ENCODE measurements around the gene CHD6.

Gene CHD6

DNA sequence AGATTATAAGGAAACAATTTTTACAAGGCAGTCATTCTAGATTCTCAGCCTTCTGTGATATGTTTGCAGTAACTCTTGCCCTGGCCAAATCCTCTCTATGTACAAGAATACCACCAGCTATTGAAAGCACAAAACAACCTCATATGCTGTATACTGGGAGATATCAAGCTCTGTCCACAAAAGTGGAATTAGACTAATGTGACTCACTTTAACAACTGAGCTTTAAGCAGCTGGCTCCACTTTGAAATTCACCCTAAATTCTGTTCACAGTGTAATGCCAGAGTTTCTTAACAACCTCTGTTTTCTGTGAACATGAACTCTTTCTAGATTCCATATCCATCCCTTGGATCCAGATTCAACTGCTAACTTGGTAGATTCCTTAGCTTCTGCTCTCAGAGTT, 47.6 kb downstream of the CHD6 start:
- peak overlapping the region; percentile 56 for H3K27ac Mint-ChIP-seq (ENCODE audit: low read depth)
- ATAC-seq (replicated peaks; ENCODE audit: extremely low read depth, poor library complexity, severe bottlenecking), result no peak
- DNase-seq (ENCODE audit: low spot score in 2 of 2), result no peak
- H3K27me3 Mint-ChIP-seq, result no peaks in the 10 kb centered on the region
- H3K4me1 Mint-ChIP-seq, result peaks cover 81% of the 10 kb centered on the region
- peaks cover 5% of the 10 kb centered on the region for H3K9me3 Mint-ChIP-seq
- no peak overlapping the region for H3K4me3 Mint-ChIP-seq
- no peaks in the 10 kb centered on the region for H3K36me3 Mint-ChIP-seq (ENCODE audit: insufficient read depth)

DNA sequence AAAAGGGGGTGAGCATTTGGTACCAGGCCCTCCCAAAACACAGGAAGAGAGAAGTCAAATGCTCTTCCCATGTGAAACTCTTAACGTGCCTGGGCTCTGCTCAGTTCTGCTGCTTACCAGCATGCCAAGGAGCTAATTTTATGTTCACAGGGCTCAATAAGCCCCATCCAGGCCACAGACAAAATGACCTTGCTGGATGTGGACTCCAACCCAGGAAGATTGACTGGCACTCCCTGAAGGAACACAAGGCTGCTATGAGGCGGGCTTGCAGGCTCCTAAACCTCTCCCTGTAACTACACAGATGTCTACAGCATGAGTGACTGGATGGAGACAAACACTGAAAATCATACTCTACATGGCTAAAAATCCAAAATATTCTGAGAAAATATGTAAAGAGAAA, 50.6 kb downstream of the CHD6 start:
- ATAC-seq (replicated peaks; ENCODE audit: extremely low read depth, poor library complexity, severe bottlenecking) (no peak), DNase-seq (ENCODE audit: low spot score in 2 of 2) (no peak)
- Mint-ChIP-seq H3K36me3 (ENCODE audit: insufficient read depth) (no peaks in the 10 kb centered on the region), H3K4me3 (no peak overlapping the region), H3K27ac (ENCODE audit: low read depth) (no peak overlapping the region), H3K4me1 (peaks cover 79% of the 10 kb centered on the region), H3K27me3 (no peaks in the 10 kb centered on the region), H3K9me3 (no peaks in the 10 kb centered on the region)

DNA sequence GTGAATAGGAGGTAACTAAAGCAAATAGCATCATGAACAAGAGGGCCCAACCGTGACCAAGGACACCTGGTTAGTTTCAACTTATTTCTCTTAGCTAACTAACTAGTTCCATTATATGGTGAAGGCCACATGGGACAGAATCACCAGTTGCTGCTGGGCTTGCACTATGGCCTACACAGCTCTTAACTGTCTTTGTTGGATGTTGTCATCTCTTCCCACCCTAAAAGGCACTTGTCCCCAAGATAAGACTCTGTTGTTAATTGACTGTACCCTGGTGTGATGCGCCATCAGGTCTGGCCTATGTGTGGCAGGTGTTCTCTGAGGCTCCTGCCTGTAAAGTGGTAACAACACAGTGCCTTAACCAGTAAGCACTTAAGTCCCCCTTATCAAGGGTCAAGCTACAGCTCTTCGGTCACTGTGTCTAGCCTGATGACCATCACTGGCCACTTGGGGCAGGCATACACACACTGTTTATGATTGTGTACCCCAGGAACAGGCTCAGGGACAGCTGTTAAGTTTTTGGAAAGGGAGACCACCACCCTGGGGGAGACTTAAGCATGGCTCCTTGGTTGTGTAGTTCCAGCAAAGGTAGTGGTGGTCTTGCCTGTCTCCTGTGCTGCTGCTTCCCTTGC, 51.2 kb downstream of the CHD6 start:
- Mint-ChIP-seq H3K4me3 (no peak overlapping the region), H3K36me3 (ENCODE audit: insufficient read depth) (no peaks in the 10 kb centered on the region), H3K9me3 (no peaks in the 10 kb centered on the region), H3K4me1 (peaks cover 78% of the 10 kb centered on the region), H3K27me3 (no peaks in the 10 kb centered on the region), H3K27ac (ENCODE audit: low read depth) (no peak overlapping the region)
- ATAC-seq (replicated peaks; ENCODE audit: extremely low read depth, poor library complexity, severe bottlenecking) (no peak), DNase-seq (ENCODE audit: low spot score in 2 of 2) (no peak)

DNA sequence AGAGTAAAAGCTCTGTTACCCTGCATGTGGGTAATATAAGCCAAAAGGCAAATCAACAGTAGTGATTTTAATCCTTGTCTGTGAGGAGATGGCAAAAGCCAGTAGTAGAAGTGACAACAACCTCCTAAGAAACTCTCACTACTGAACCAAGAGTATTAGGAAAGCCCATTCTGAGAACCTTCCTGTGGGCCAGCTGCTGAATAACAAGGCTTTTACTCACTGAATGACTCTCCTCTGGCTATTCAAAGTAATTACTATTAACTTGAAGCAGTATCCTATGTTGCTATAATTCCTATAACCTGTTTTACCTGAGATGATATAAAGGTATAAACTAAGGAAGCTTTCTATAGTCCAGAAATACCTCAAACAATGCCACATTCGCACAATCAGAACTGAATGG, 55.1 kb downstream of the CHD6 start:
- Mint-ChIP-seq H3K27ac (ENCODE audit: low read depth) (no peak overlapping the region), H3K4me1 (peaks cover 82% of the 10 kb centered on the region), H3K4me3 (no peak overlapping the region), H3K27me3 (no peaks in the 10 kb centered on the region), H3K36me3 (ENCODE audit: insufficient read depth) (peaks cover 3% of the 10 kb centered on the region), H3K9me3 (no peaks in the 10 kb centered on the region)
- ATAC-seq (replicated peaks; ENCODE audit: extremely low read depth, poor library complexity, severe bottlenecking), result no peak
- DNase-seq (ENCODE audit: low spot score in 2 of 2), result no peak

DNA sequence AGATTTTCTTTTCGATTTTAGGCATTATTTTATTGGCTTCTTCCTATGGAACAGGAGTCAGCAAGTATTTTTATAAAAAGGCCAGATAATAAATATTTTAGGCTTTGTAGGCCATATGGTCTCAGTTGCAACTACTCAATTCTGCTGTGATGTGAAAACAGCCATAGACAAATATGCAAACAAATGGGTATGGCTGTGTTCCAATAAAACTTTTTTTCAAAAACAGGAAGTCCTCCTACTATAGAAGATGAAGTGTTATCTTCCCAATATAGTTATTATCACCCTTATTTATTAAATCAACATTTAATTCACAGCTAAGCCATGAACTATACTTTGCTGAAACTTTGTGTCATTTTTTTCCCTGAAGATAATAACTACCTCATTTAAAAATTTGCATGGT, 57.2 kb downstream of the CHD6 start:
- H3K4me1 Mint-ChIP-seq, result peaks cover 63% of the 10 kb centered on the region
- ATAC-seq (replicated peaks; ENCODE audit: extremely low read depth, poor library complexity, severe bottlenecking) (no peak), DNase-seq (ENCODE audit: low spot score in 2 of 2) (no peak)
- no peak overlapping the region for H3K4me3 Mint-ChIP-seq
- no peaks in the 10 kb centered on the region for H3K9me3 Mint-ChIP-seq
- peak overlapping the region; percentile 56 for H3K27ac Mint-ChIP-seq (ENCODE audit: low read depth)
- no peaks in the 10 kb centered on the region for H3K27me3 Mint-ChIP-seq
- H3K36me3 Mint-ChIP-seq (ENCODE audit: insufficient read depth), result peaks cover 6% of the 10 kb centered on the region

DNA sequence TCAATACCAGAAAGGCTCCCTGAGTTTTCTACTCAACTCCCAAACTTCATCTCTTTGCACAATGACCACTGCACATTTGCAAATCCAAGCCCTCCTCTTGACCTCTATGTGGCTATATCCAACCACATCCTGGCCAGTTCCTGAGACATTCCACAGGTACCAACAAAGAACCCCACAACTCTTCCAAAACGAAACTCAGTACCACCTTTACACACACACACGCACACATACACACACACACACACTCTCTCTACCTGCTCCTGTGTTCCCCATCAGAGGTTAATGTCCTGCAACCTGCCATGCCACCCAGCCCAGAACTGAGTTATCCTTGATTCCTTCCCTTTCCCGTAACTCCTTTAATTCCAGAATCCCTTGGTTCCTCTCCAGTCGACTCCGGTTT, 58.5 kb downstream of the CHD6 start:
- peak overlapping the region; percentile 48 for H3K27ac Mint-ChIP-seq (ENCODE audit: low read depth)
- no peak overlapping the region for H3K4me3 Mint-ChIP-seq
- no peak for DNase-seq (ENCODE audit: low spot score in 2 of 2)
- no peak for ATAC-seq (replicated peaks; ENCODE audit: extremely low read depth, poor library complexity, severe bottlenecking)
- peaks cover 51% of the 10 kb centered on the region for H3K4me1 Mint-ChIP-seq
- no peaks in the 10 kb centered on the region for H3K9me3 Mint-ChIP-seq
- no peaks in the 10 kb centered on the region for H3K27me3 Mint-ChIP-seq
- H3K36me3 Mint-ChIP-seq (ENCODE audit: insufficient read depth), result peaks cover 6% of the 10 kb centered on the region

DNA sequence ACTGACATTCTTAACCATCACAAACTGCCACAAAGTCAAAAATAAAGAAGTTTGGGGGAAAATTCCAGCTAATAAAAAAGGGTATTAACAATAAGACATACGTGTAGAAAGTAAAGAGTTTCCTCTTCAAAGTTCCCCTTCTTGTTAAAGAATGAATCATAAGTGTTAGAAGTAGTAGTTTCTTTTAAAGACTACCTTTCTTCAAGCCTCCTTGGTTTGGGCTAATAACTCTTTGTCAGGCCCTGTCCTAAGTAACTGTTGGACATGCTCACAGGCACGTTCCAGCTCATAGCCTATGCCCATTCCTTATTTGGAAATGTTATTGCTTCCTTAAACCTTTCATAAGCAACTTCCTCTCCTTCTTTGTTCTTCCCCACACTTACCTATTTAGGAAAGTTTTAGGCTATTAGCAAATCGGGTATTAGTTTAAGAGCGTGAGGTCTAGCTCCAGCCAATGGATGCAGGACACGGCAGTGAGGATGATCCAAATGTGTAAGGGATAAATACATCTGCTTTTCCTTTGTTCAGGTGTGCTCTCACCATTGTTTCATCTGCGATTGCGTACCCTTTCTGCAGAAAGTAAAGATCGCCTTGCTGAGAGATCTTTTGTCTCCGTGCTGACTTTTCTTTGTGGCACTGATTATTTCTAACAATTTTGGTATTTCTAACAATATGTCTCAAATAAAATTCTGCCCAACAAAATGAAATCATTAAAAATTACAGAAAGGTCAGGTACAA, 64.9 kb downstream of the CHD6 start:
- Mint-ChIP-seq H3K9me3 (no peaks in the 10 kb centered on the region), H3K4me1 (peaks cover 25% of the 10 kb centered on the region), H3K4me3 (no peak overlapping the region), H3K36me3 (ENCODE audit: insufficient read depth) (peaks cover 9% of the 10 kb centered on the region), H3K27ac (ENCODE audit: low read depth) (no peak overlapping the region), H3K27me3 (no peaks in the 10 kb centered on the region)
- ATAC-seq (replicated peaks; ENCODE audit: extremely low read depth, poor library complexity, severe bottlenecking), result no peak
- DNase-seq (ENCODE audit: low spot score in 2 of 2), result no peak

DNA sequence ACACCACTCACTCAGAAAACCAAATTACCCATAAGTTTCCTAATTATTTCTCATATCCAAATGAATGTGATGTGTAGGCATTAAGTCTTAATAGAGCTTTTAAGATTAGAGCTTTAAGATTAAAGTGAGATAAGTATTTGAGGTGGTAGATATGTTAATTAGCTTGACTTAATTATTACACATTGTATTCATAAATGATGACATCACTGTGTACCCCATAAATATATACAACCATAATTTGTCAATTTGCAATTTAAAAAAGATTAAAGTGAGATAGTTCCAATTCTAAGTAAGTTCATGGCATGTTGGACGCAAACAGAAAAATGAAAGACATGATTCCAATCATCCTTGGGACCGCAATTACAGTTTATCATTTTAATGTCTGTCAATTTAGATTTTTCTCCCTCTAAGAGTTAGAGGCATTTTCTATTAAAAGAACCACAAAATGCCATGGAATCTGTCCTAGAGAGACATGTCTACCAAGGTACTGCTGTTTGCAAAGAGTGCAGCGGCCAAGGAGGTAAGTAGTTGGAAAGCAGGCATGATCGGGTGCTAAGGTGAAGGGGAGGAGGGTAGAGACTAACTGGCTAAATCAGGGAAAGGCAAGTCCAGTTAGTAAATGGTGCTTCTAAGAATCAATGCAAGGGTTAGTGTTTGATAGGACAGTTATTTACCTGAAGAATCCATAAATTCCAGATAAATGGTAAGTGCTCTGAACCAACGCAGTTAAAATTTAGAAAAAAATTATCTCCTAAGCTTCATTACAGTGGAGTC, 65.7 kb downstream of the CHD6 start:
- Mint-ChIP-seq H3K36me3 (ENCODE audit: insufficient read depth) (peaks cover 7% of the 10 kb centered on the region), H3K4me3 (no peak overlapping the region), H3K27ac (ENCODE audit: low read depth) (no peak overlapping the region), H3K4me1 (peaks cover 26% of the 10 kb centered on the region), H3K9me3 (no peaks in the 10 kb centered on the region), H3K27me3 (no peaks in the 10 kb centered on the region)
- ATAC-seq (replicated peaks; ENCODE audit: extremely low read depth, poor library complexity, severe bottlenecking), result no peak
- DNase-seq (ENCODE audit: low spot score in 2 of 2), result no peak

DNA sequence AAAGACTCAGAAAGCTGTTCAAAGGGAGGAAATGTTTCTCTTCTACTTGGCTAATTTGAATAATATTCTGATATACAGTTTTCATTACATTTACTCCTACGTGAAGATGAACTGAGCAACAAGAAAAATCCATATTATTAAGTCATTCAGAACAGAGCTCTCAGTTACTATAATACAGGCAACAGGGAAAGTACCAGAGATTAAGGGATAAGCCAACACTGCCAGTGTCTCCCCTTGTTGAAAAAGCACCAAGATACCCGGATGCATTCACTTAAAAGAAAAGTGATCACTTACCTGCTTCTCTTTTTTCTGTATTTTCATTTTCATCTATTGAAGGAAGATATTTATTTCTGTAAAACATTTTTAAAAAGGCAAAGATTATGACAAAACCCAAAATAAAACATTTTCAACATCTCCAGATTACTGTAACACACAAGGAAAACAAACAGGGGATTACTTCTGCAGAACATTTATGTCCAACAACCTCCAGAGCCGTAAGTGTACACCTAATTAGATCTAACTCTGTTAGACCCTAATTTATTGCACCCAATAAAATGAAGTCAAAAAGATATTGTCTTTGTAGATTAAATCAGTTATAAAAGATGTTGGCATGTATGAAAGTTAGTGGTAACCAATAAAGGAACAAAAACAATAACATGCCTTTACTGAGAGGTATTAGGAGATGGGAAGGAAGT, 67.0 kb downstream of the CHD6 start:
- H3K27ac Mint-ChIP-seq (ENCODE audit: low read depth), result no peak overlapping the region
- H3K9me3 Mint-ChIP-seq, result no peaks in the 10 kb centered on the region
- H3K27me3 Mint-ChIP-seq, result no peaks in the 10 kb centered on the region
- H3K4me1 Mint-ChIP-seq, result peaks cover 34% of the 10 kb centered on the region
- H3K4me3 Mint-ChIP-seq, result no peak overlapping the region
- DNase-seq (ENCODE audit: low spot score in 2 of 2), result no peak
- ATAC-seq (replicated peaks; ENCODE audit: extremely low read depth, poor library complexity, severe bottlenecking), result no peak
- H3K36me3 Mint-ChIP-seq (ENCODE audit: insufficient read depth), result peaks cover 7% of the 10 kb centered on the region

DNA sequence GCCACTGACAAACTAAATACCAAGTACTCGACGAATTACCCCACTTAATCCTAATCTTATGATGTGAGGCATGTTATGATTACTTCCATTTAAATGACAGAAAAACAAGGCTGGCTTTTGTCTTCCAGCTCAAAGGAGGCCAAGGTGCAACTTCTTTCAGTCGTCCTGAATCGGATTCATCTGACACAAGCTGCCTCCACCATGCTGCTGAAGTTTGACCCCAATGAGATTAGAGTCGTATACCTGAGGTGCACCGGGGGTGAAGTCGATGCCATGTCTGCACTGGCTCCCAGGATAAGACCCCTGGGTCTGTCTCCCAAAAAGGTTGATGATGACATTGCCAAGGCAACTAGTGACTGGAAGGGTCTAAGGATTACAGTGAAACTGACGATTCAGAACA, 71.0 kb downstream of the CHD6 start:
- ATAC-seq (replicated peaks; ENCODE audit: extremely low read depth, poor library complexity, severe bottlenecking), result no peak
- peaks cover 27% of the 10 kb centered on the region for H3K4me1 Mint-ChIP-seq
- H3K27ac Mint-ChIP-seq (ENCODE audit: low read depth), result no peak overlapping the region
- H3K4me3 Mint-ChIP-seq, result no peak overlapping the region
- peaks cover 6% of the 10 kb centered on the region for H3K36me3 Mint-ChIP-seq (ENCODE audit: insufficient read depth)
- no peak for DNase-seq (ENCODE audit: low spot score in 2 of 2)
- H3K9me3 Mint-ChIP-seq, result no peaks in the 10 kb centered on the region
- no peaks in the 10 kb centered on the region for H3K27me3 Mint-ChIP-seq

DNA sequence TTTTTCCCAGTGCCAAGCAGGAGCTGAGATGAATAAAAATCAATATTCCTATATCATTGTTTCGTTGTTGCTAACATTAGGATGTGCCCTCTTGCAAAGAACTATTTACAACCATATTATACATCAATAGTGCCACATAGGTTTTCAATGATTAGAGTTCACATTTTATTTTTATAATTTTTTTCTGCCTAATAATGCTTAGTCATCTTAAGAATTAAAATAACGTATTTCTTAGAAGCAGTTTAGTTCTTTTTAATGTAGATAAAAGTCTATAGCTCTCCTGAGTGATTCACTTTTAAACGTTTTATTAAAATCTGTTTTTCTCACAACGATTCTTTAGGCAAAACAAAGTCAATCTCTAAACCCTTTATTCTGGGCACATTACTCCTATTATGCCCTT, 71.6 kb downstream of the CHD6 start:
- peaks cover 24% of the 10 kb centered on the region for H3K4me1 Mint-ChIP-seq
- ATAC-seq (replicated peaks; ENCODE audit: extremely low read depth, poor library complexity, severe bottlenecking), result no peak
- H3K27ac Mint-ChIP-seq (ENCODE audit: low read depth), result no peak overlapping the region
- H3K4me3 Mint-ChIP-seq, result no peak overlapping the region
- H3K9me3 Mint-ChIP-seq, result no peaks in the 10 kb centered on the region
- H3K36me3 Mint-ChIP-seq (ENCODE audit: insufficient read depth), result peaks cover 6% of the 10 kb centered on the region
- no peak for DNase-seq (ENCODE audit: low spot score in 2 of 2)
- H3K27me3 Mint-ChIP-seq, result no peaks in the 10 kb centered on the region

DNA sequence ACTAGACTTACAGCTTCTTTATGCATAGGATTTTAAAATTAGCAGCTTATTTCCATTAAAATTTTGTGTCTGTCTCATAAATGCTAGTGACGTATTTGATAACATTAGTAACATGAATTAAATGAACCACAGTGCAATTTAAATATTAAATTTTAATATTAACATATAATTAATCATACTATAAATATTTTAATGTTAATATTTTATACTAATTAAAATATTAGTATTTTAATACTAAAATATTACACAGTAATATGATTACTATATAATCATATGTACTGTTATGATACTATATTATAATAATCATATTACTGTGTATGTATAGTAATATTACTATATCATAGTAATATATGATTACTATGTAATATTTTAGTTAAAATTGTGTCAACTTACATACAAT, 73.7 kb downstream of the CHD6 start:
- no peak for DNase-seq (ENCODE audit: low spot score in 2 of 2)
- ATAC-seq (replicated peaks; ENCODE audit: extremely low read depth, poor library complexity, severe bottlenecking), result no peak
- H3K27me3 Mint-ChIP-seq, result no peaks in the 10 kb centered on the region
- H3K36me3 Mint-ChIP-seq (ENCODE audit: insufficient read depth), result peaks cover 4% of the 10 kb centered on the region
- H3K4me3 Mint-ChIP-seq, result no peak overlapping the region
- no peaks in the 10 kb centered on the region for H3K9me3 Mint-ChIP-seq
- H3K27ac Mint-ChIP-seq (ENCODE audit: low read depth), result no peak overlapping the region
- H3K4me1 Mint-ChIP-seq, result peaks cover 17% of the 10 kb centered on the region
